Effector CD4-positive, alpha-beta T cell (primary cell): Measurements from ENCODE around the gene RECQL5.
"Not testable (repeated sequence)": the region's sequence is repeated elsewhere in the genome, so short reads cannot be mapped to it uniquely, and the experiment has no call there.

Experiments used
- DNase-seq: peaks from one replicate; pipeline ENCODE4 v3.0.0-alpha.2; 2020

The RECQL5 gene

GRCh38 chr17:75612906-75613626 lies 53.9 kb downstream of the RECQL5 start:
- no peak for DNase-seq

GRCh38 chr17:75611851-75612429 lies 55.0 kb downstream of the RECQL5 start:
- DNase-seq: no peak

GRCh38 chr17:75610103-75610984 lies 56.6 kb downstream of the RECQL5 start:
- DNase-seq: no peak

- DNase-seq: no peak
Observed at GRCh38 chr17:75607086-75607485, 59.9 kb downstream of the RECQL5 start.

- no peak for DNase-seq
Observed at GRCh38 chr17:75605790-75606189, 61.2 kb downstream of the RECQL5 start.

- DNase-seq: no peak
Observed at GRCh38 chr17:75604034-75604695, 62.8 kb downstream of the RECQL5 start.

GRCh38 chr17:75603123-75603522 lies 63.8 kb downstream of the RECQL5 start:
- no peak for DNase-seq

- DNase-seq: no peak
Observed at GRCh38 chr17:75602644-75603043, 64.3 kb downstream of the RECQL5 start.

GRCh38 chr17:75601057-75601987 lies 65.6 kb downstream of the RECQL5 start:
- DNase-seq: peak; percentile 51

GRCh38 chr17:75596320-75597087 lies 70.5 kb downstream of the RECQL5 start:
- DNase-seq: no peak

- DNase-seq: no peak
Observed at GRCh38 chr17:75595920-75596313, 71.0 kb downstream of the RECQL5 start.

- DNase-seq: no peak
Observed at GRCh38 chr17:75595284-75595919, 71.6 kb downstream of the RECQL5 start.

- DNase-seq: no peak
Observed at GRCh38 chr17:75594499-75595283, 72.3 kb downstream of the RECQL5 start.

- DNase-seq: not testable (repeated sequence)
Observed at GRCh38 chr17:75593430-75593829, 73.5 kb downstream of the RECQL5 start.

GRCh38 chr17:75592348-75593020 lies 74.5 kb downstream of the RECQL5 start:
- DNase-seq: no peak

GRCh38 chr17:75591722-75592302 lies 75.1 kb downstream of the RECQL5 start:
- no peak for DNase-seq

GRCh38 chr17:75590849-75591721 lies 75.9 kb downstream of the RECQL5 start:
- DNase-seq: no peak

GRCh38 chr17:75590314-75590761 lies 76.6 kb downstream of the RECQL5 start:
- no peak for DNase-seq
